Thyroid gland (tissue), 4 donors: Measurements from ENCODE around the gene MAEA. TPM values are rescaled to one million over a fixed set of nuclear protein-coding genes. Genes with fewer than 3 reads are reported as not detected.

ENCODE experiments used
- DNase-seq, 2 donors: peaks; one replicate each; pipeline ENCODE4 v3.0.0-alpha.2; 2019
- H3K27ac ChIP-seq, 3 donors: fragments of 200-600 bp; sonication (generic); 1 replicate in 2 of 3; 2 replicates in 1 of 3; pipeline ENCODE4 v1.5.1; 2016 to 2019; ENCODE audit warnings: mild to moderate bottlenecking in 1 of 3, moderate library complexity in 1 of 3
- H3K27me3 ChIP-seq: fragments of 200-600 bp; sonication (generic); one replicate; pipeline ENCODE4 v1.5.1; 2019
- H3K36me3 ChIP-seq, 2 donors: fragments of 200-600 bp; sonication (generic); one replicate each; pipeline ENCODE4 v1.5.1; 2016 to 2019
- H3K4me1 ChIP-seq, 2 donors: fragments of 200-600 bp; sonication (generic); one replicate each; pipeline ENCODE4 v1.5.1; 2017 to 2019
- H3K4me3 ChIP-seq, 3 donors: fragments of 200-600 bp; sonication (generic); replicated peaks in 1 of 3; 1 replicate in 2 of 3; 2 replicates in 1 of 3; pipeline ENCODE4 v1.5.1; 2016; ENCODE audit warnings: mild to moderate bottlenecking in 1 of 3
- H3K9me3 ChIP-seq: fragments of 200-600 bp; sonication (generic); one replicate; pipeline ENCODE4 v1.5.1; 2017
- POLR2A ChIP-seq, 2 donors: fragments of 450-650 bp; IDR thresholded peaks; one replicate each; pipeline ENCODE4 v1.6.1; 2017; ENCODE audit warnings: antibody characterized with exemption in 2 of 2, mild to moderate bottlenecking in 2 of 2, moderate library complexity in 1 of 2
- WGBS, 2 donors: methylation state at CpG; one replicate each; pipeline ENCODE4 v1.1.5; 2017; 5-methylcytosine and 5-hydroxymethylcytosine counted together
- intact Hi-C: fragments of 100-400 bp; cut with DNase I; formaldehyde crosslinking; loops from one replicate; pipeline ENCODE4 v1.15.1; 2023
- total RNA-seq, 4 donors: library from RNA; depleted of rRNA; stranded (reverse); fragments of >200 nt; gene quantifications; one replicate each; pipeline ENCODE4 v1.2.3, GENCODE V29; 2016
- TF ChIP-seq, protein P1 (sequence below), 6 experiments: fragments of 200-600 bp in 3 of 6; fragments of 450-650 bp in 3 of 6; sonication (generic) in 3 of 6; IDR thresholded peaks; one replicate each; pipeline ENCODE4 v1.5.1; 2016 to 2019; ENCODE audit warnings: antibody characterized with exemption in 6 of 6, mild to moderate bottlenecking in 2 of 6, inconsistent platforms in 1 of 6, moderate library complexity in 1 of 6

MAEA gene
- total RNA-seq, 4 donors from 2014 or later, result 85.3 to 99.5 (median 87.3) TPM

DNA sequence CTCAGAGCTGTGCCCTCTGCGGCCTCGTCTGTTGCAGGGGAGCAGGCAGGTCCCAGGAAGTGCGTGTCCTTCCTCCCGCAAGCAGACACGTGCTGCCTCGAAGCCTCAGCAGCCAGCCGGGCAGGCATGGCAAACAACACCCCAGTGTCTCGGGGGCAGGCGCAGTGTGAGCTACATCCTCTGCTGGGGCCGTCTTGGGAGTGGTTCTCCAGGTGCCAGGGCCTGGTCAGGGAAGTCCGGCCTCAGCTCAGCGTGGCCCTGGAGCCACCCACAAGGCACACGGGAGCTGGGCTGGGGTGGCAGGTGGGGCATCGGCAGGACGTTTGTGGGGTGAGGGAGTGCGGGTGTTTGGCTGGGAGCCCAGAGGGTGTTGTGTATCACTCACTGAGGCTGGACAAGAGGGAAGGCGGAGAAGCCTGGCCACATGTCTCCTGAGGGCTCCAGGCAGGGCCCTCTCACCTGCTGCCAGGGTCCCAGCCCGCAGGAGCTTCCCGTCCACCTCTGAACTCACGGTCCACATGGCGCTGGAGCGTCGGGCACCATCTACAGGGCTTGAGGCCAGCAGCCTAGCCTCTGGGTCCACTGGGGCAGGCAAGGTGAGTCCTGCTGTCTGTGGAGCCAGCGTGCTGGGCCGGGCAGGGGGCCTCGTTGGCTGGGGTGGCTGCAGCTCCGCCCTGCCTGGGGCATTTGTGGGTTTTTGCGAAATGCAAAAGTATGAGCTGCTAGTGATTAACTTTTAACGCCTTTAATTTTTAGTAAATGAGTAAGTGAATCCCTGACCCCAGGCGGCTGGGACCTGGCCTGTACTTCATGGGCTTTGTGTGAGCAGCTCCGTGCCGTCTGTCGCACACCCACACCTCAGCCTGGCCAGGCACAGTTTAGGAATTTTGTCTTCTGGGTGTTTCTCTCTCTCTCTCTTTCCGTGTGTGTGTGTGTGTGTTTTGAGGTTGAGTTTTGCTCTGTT, 40.0 kb downstream of the MAEA start:
- peaks cover 17 to 29% of the 10 kb centered on the region in 2 donors for H3K36me3 ChIP-seq
- no peaks in the 10 kb centered on the region for H3K27me3 ChIP-seq
- no peaks in the 10 kb centered on the region for H3K9me3 ChIP-seq
- H3K4me3 ChIP-seq, result no peak overlapping the region
- intact Hi-C loops, result no loop called here
- DNase-seq, result no peak
- TF ChIP-seq, protein P1, sequence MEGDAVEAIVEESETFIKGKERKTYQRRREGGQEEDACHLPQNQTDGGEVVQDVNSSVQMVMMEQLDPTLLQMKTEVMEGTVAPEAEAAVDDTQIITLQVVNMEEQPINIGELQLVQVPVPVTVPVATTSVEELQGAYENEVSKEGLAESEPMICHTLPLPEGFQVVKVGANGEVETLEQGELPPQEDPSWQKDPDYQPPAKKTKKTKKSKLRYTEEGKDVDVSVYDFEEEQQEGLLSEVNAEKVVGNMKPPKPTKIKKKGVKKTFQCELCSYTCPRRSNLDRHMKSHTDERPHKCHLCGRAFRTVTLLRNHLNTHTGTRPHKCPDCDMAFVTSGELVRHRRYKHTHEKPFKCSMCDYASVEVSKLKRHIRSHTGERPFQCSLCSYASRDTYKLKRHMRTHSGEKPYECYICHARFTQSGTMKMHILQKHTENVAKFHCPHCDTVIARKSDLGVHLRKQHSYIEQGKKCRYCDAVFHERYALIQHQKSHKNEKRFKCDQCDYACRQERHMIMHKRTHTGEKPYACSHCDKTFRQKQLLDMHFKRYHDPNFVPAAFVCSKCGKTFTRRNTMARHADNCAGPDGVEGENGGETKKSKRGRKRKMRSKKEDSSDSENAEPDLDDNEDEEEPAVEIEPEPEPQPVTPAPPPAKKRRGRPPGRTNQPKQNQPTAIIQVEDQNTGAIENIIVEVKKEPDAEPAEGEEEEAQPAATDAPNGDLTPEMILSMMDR (IDR thresholded peaks at IDR 0.05), result no peak
- no peak for TF ChIP-seq POLR2A (IDR thresholded peaks at IDR 0.05)
- no peak overlapping the region for H3K27ac ChIP-seq
- 82 to 92% methylated on average over 22 to 34 of the region's 34 CpGs for WGBS, 2 donors
- H3K4me1 ChIP-seq, result no peaks in the 10 kb centered on the region

DNA sequence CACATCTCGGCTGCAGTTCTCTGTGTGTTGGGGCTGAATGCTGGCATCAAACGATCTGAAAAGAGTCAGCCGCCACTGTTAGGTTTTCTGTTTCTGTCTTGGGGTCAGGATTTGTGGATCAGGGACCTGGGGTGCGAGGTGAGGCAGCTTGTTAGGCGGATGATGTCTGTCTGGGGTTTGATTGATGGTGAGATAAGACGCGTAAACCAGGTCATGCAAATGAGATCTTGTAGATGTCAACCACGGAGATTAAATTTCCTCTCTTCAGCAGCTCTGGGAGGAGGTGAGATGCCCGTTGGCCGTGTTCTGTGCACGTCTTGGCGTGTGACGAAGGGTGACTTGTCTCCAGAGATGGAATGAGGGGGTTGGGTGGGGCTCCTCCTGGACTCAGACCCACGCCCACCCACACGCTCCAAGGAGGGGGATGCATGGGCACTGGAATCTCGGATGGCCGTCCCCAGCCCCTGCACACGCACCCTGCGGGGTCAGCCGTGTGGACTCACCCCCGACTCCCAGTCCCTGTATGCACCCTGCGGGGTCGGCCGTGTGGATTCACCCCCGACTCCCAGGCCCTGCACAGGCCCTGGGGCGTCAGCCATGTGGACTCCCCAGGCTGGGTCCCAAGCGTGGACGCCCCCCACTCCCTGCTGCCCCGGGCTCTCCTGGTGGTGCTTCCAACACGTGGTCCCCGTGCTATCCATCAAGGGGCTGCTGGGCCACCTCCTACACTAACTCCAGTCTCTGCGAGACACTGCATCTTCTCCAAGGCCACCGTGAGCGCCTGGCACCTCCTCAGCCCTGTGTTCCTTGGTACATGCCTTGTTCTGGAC, 41.3 kb downstream of the MAEA start:
- WGBS, 2 donors, result 89 to 93% methylated on average over 23 to 34 of the region's 34 CpGs
- DNase-seq, result no peak
- H3K36me3 ChIP-seq, result peaks cover 17 to 22% of the 10 kb centered on the region in 2 donors
- intact Hi-C loops, result no loop called here
- H3K4me1 ChIP-seq, result no peaks in the 10 kb centered on the region
- no peak for TF ChIP-seq POLR2A (IDR thresholded peaks at IDR 0.05)
- TF ChIP-seq, protein P1 (IDR thresholded peaks at IDR 0.05), result no peak
- H3K27me3 ChIP-seq, result no peaks in the 10 kb centered on the region
- H3K9me3 ChIP-seq, result no peaks in the 10 kb centered on the region
- no peak overlapping the region for H3K27ac ChIP-seq
- H3K4me3 ChIP-seq, result no peak overlapping the region

DNA sequence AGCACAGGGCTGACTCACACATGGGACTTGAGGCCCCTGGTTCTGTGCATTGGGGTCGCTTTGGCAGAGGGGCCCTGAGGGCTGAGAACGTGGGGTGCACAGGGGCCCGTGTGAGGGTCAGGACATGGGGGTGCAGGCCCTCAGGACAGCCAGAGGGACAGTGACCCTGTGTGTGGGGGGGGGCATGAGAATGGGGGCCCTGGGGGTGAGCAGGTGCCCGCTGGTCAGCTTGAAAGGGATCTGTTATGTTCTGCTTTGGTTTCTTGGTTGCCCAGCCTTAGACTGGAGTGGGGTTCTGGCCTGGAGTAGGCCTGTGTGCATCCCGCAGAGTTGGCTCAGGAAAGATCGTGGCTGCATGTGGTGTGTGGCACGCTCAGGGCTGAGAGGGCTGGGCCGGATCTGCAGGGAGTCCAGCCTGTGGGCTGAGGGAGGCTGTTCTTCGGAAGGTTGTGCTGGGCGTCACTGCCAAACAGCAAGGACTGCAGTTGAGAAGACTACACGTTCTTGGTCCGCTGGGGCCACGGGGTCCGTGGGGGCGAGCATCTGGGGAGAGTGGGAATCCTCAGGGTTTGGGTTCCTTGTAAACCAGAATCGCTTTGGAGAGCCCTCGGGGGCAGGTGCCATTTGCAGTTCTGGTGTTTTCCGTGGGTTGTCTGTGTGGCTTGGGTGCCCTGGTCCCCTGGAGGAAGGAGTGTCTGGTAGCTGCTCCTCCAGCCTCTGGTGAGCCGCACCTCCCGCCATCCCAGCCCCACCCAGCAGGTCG, 42.1 kb downstream of the MAEA start:
- no peaks in the 10 kb centered on the region for H3K9me3 ChIP-seq
- peaks cover 20 to 28% of the 10 kb centered on the region in 2 donors for H3K36me3 ChIP-seq
- 91 to 92% methylated on average over 11 to 18 of the region's 21 CpGs for WGBS, 2 donors
- intact Hi-C loops, result no loop called here
- H3K4me1 ChIP-seq, result no peaks in the 10 kb centered on the region
- TF ChIP-seq, protein P1 (IDR thresholded peaks at IDR 0.05), result no peak
- no peak for TF ChIP-seq POLR2A (IDR thresholded peaks at IDR 0.05)
- DNase-seq, result no peak
- no peak overlapping the region for H3K27ac ChIP-seq
- no peaks in the 10 kb centered on the region for H3K27me3 ChIP-seq
- no peak overlapping the region for H3K4me3 ChIP-seq

DNA sequence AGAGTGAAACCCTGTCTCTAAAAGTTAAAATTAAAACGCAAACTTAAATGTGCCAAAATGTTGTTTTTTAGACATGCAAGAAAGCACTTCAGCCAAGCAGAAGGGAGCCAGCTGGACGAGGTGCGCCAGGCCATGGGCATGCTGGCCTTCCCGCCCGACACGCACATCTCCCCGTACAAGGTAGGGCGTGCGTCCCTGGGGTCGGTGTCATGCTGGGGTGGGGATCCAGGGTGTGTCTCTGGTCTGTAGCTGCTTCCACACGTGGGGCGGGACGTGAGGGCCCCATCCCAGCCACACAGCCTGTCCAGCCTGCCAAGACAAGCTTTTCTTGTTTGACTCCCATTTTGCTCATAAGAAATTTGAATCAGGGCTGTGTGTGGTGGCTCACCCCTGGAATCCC, 43.0 kb downstream of the MAEA start:
- Histone ChIP-seq H3K9me3 (no peaks in the 10 kb centered on the region), H3K36me3 (peaks cover 29 to 34% of the 10 kb centered on the region in 2 donors), H3K27me3 (no peaks in the 10 kb centered on the region), H3K4me1 (no peaks in the 10 kb centered on the region), H3K4me3 (no peak overlapping the region), H3K27ac (no peak overlapping the region)
- 86 to 96% methylated on average over 13 of the region's 13 CpGs for WGBS, 2 donors
- TF ChIP-seq POLR2A (IDR thresholded peaks at IDR 0.05), result no peak
- TF ChIP-seq, protein P1 (IDR thresholded peaks at IDR 0.05), result no peak
- DNase-seq, result no peak
- intact Hi-C loops, result no loop called here
